ENCODE results near the gene DCLK1. TPM values are rescaled to one million over a fixed set of nuclear protein-coding genes. Genes with fewer than 3 reads are reported as not detected.

DCLK1 gene
- total and polyA plus RNA-seq, 7 experiments from 2014 or later, result not detected

GRCh38 chr13:35850569-35850968, 280.6 kb downstream of the DCLK1 start:
- Histone ChIP-seq H3K4me3 (ENCODE audit: low read length) (no peak overlapping the region), H3K36me3 (ENCODE audit: control insufficient read depth in 2 of 3, insufficient read depth in 3 of 3, low read length in 3 of 3) (no peaks in the 10 kb centered on the region), H3K9me3 (ENCODE audit: control insufficient read depth in 2 of 3, low read length in 3 of 3) (no peaks in the 10 kb centered on the region), H3K4me1 (ENCODE audit: control insufficient read depth in 2 of 2, insufficient read depth in 2 of 2, low read length in 2 of 2) (no peaks in the 10 kb centered on the region), H3K27me3 (ENCODE audit: control insufficient read depth in 2 of 2, insufficient read depth in 2 of 2, low read length in 2 of 2) (no peaks in the 10 kb centered on the region), H3K27ac (ENCODE audit: low read depth, low read length) (no peak overlapping the region)
- Mint-ChIP-seq H3K27ac (no peak overlapping the region), H3K9me3 (peaks cover 0 to 8% (median 1%) of the 10 kb centered on the region in 11 donors), H3K36me3 (no peaks in the 10 kb centered on the region), H3K4me3 (no peak overlapping the region), H3K27me3 (peaks cover 11 to 22% (median 18%) of the 10 kb centered on the region in 5 donors), H3K4me1 (no peaks in the 10 kb centered on the region)
- ATAC-seq (no peak), DNase-seq (no peak)
- CTCF ChIA-PET, result no interaction called here
- intact Hi-C loops (cut with micrococcal nuclease), result no loop called here
- POLR2A ChIA-PET, result no interaction called here

GRCh38 chr13:35849256-35849644, 281.9 kb downstream of the DCLK1 start:
- no peak overlapping the region for H3K27ac Mint-ChIP-seq
- H3K9me3 Mint-ChIP-seq, result peaks cover 0 to 8% (median 0%) of the 10 kb centered on the region in 11 donors
- no peaks in the 10 kb centered on the region for H3K36me3 ChIP-seq (ENCODE audit: control insufficient read depth in 2 of 3, insufficient read depth in 3 of 3, low read length in 3 of 3)
- H3K4me1 ChIP-seq (ENCODE audit: control insufficient read depth in 2 of 2, insufficient read depth in 2 of 2, low read length in 2 of 2), result no peaks in the 10 kb centered on the region
- no peaks in the 10 kb centered on the region for H3K36me3 Mint-ChIP-seq
- ChIA-PET POLR2A (no interaction called here), CTCF (no interaction called here)
- H3K27ac ChIP-seq (ENCODE audit: low read depth, low read length), result no peak overlapping the region
- no peak overlapping the region for H3K4me3 ChIP-seq (ENCODE audit: low read length)
- peaks cover 2 to 13% (median 10%) of the 10 kb centered on the region in 5 donors for H3K27me3 Mint-ChIP-seq
- DNase-seq, result no peak
- no peaks in the 10 kb centered on the region for H3K4me1 Mint-ChIP-seq
- no peaks in the 10 kb centered on the region for H3K27me3 ChIP-seq (ENCODE audit: control insufficient read depth in 2 of 2, insufficient read depth in 2 of 2, low read length in 2 of 2)
- no peak overlapping the region for H3K4me3 Mint-ChIP-seq
- intact Hi-C loops (cut with micrococcal nuclease), result no loop called here
- ATAC-seq, result no peak
- H3K9me3 ChIP-seq (ENCODE audit: control insufficient read depth in 2 of 3, low read length in 3 of 3), result no peaks in the 10 kb centered on the region

- H3K4me1 Mint-ChIP-seq, result no peaks in the 10 kb centered on the region
- no peak for ATAC-seq
- intact Hi-C loops (cut with micrococcal nuclease), result no loop called here
- Histone ChIP-seq H3K4me1 (ENCODE audit: control insufficient read depth in 2 of 2, insufficient read depth in 2 of 2, low read length in 2 of 2) (no peaks in the 10 kb centered on the region), H3K4me3 (ENCODE audit: low read length) (no peak overlapping the region), H3K27ac (ENCODE audit: low read depth, low read length) (no peak overlapping the region), H3K27me3 (ENCODE audit: control insufficient read depth in 2 of 2, insufficient read depth in 2 of 2, low read length in 2 of 2) (no peaks in the 10 kb centered on the region), H3K9me3 (ENCODE audit: control insufficient read depth in 2 of 3, low read length in 3 of 3) (no peaks in the 10 kb centered on the region), H3K36me3 (ENCODE audit: control insufficient read depth in 2 of 3, insufficient read depth in 3 of 3, low read length in 3 of 3) (no peaks in the 10 kb centered on the region)
- H3K27ac Mint-ChIP-seq, result no peak overlapping the region
- no peak for DNase-seq
- H3K4me3 Mint-ChIP-seq, result no peak overlapping the region
- no peaks in the 10 kb centered on the region for H3K36me3 Mint-ChIP-seq
- H3K9me3 Mint-ChIP-seq, result peaks cover 0 to 4% (median 0%) of the 10 kb centered on the region in 11 donors
- POLR2A ChIA-PET, result no interaction called here
- H3K27me3 Mint-ChIP-seq, result peaks cover under 1 to 7% (median 6%) of the 10 kb centered on the region in 5 donors
- CTCF ChIA-PET, result no interaction called here
These were observed 282.6 kb downstream of the DCLK1 start for GRCh38 chr13:35848336-35849255.

- DNase-seq, result no peak
- Mint-ChIP-seq H3K9me3 (peaks cover 0 to 7% (median 0%) of the 10 kb centered on the region in 11 donors), H3K27me3 (no peaks in the 10 kb centered on the region), H3K36me3 (no peaks in the 10 kb centered on the region), H3K4me3 (no peak overlapping the region), H3K4me1 (no peaks in the 10 kb centered on the region), H3K27ac (no peak overlapping the region)
- Histone ChIP-seq H3K9me3 (ENCODE audit: control insufficient read depth in 2 of 3, low read length in 3 of 3) (no peaks in the 10 kb centered on the region), H3K4me1 (ENCODE audit: control insufficient read depth in 2 of 2, insufficient read depth in 2 of 2, low read length in 2 of 2) (no peaks in the 10 kb centered on the region), H3K27ac (ENCODE audit: low read depth, low read length) (no peak overlapping the region), H3K36me3 (ENCODE audit: control insufficient read depth in 2 of 3, insufficient read depth in 3 of 3, low read length in 3 of 3) (no peaks in the 10 kb centered on the region), H3K27me3 (ENCODE audit: control insufficient read depth in 2 of 2, insufficient read depth in 2 of 2, low read length in 2 of 2) (no peaks in the 10 kb centered on the region), H3K4me3 (ENCODE audit: low read length) (no peak overlapping the region)
- ATAC-seq, result no peak
- CTCF ChIA-PET, result interaction anchor here (0.6 kb wide), 1 partner anchor 25 kb away, joined by 4 read pairs; no protein-coding TSS in a partner anchor
- intact Hi-C loops (cut with micrococcal nuclease), result no loop called here
- POLR2A ChIA-PET, result no interaction called here
These were observed 287.9 kb downstream of the DCLK1 start for GRCh38 chr13:35843272-35843671.

GRCh38 chr13:35841060-35841521, 290.1 kb downstream of the DCLK1 start:
- DNase-seq (no peak), ATAC-seq (no peak)
- Mint-ChIP-seq H3K9me3 (peaks cover 0 to 7% (median 0%) of the 10 kb centered on the region in 11 donors), H3K27me3 (peaks cover 0 to 3% (median 0%) of the 10 kb centered on the region in 5 donors), H3K27ac (no peak overlapping the region), H3K4me3 (no peak overlapping the region), H3K4me1 (no peaks in the 10 kb centered on the region), H3K36me3 (no peaks in the 10 kb centered on the region)
- H3K36me3 ChIP-seq (ENCODE audit: control insufficient read depth in 2 of 3, insufficient read depth in 3 of 3, low read length in 3 of 3), result no peaks in the 10 kb centered on the region
- H3K9me3 ChIP-seq (ENCODE audit: control insufficient read depth in 2 of 3, low read length in 3 of 3), result no peaks in the 10 kb centered on the region
- no peak overlapping the region for H3K27ac ChIP-seq (ENCODE audit: low read depth, low read length)
- H3K27me3 ChIP-seq (ENCODE audit: control insufficient read depth in 2 of 2, insufficient read depth in 2 of 2, low read length in 2 of 2), result no peaks in the 10 kb centered on the region
- H3K4me1 ChIP-seq (ENCODE audit: control insufficient read depth in 2 of 2, insufficient read depth in 2 of 2, low read length in 2 of 2), result no peaks in the 10 kb centered on the region
- ChIA-PET POLR2A (no interaction called here), CTCF (no interaction called here)
- intact Hi-C loops (cut with micrococcal nuclease), result no loop called here
- no peak overlapping the region for H3K4me3 ChIP-seq (ENCODE audit: low read length)

GRCh38 chr13:35839806-35840205, 291.4 kb downstream of the DCLK1 start:
- intact Hi-C loops (cut with micrococcal nuclease), result no loop called here

GRCh38 chr13:35838356-35838755, 292.8 kb downstream of the DCLK1 start:
- POLR2A ChIA-PET, result no interaction called here
- H3K36me3 ChIP-seq (ENCODE audit: control insufficient read depth in 2 of 3, insufficient read depth in 3 of 3, low read length in 3 of 3), result no peaks in the 10 kb centered on the region

More at GRCh38 chr13:35839806-35840205, 291.4 kb downstream of the DCLK1 start:
- Histone ChIP-seq H3K4me3 (ENCODE audit: low read length) (no peak overlapping the region), H3K27ac (ENCODE audit: low read depth, low read length) (no peak overlapping the region), H3K4me1 (ENCODE audit: control insufficient read depth in 2 of 2, insufficient read depth in 2 of 2, low read length in 2 of 2) (no peaks in the 10 kb centered on the region), H3K36me3 (ENCODE audit: control insufficient read depth in 2 of 3, insufficient read depth in 3 of 3, low read length in 3 of 3) (no peaks in the 10 kb centered on the region), H3K27me3 (ENCODE audit: control insufficient read depth in 2 of 2, insufficient read depth in 2 of 2, low read length in 2 of 2) (no peaks in the 10 kb centered on the region), H3K9me3 (ENCODE audit: control insufficient read depth in 2 of 3, low read length in 3 of 3) (no peaks in the 10 kb centered on the region)
- H3K36me3 Mint-ChIP-seq, result no peaks in the 10 kb centered on the region
- ATAC-seq (no peak), DNase-seq (no peak)
- ChIA-PET POLR2A (no interaction called here), CTCF (no interaction called here)
- peaks cover 0 to 3% (median 0%) of the 10 kb centered on the region in 5 donors for H3K27me3 Mint-ChIP-seq
- peaks cover 0 to 7% (median 0%) of the 10 kb centered on the region in 11 donors for H3K9me3 Mint-ChIP-seq
- no peak overlapping the region for H3K4me3 Mint-ChIP-seq
- no peaks in the 10 kb centered on the region for H3K4me1 Mint-ChIP-seq
- H3K27ac Mint-ChIP-seq, result no peak overlapping the region

More at GRCh38 chr13:35838356-35838755, 292.8 kb downstream of the DCLK1 start:
- no peaks in the 10 kb centered on the region for H3K9me3 ChIP-seq (ENCODE audit: control insufficient read depth in 2 of 3, low read length in 3 of 3)
- DNase-seq, result no peak
- CTCF ChIA-PET, result no interaction called here
- Mint-ChIP-seq H3K27ac (no peak overlapping the region), H3K4me1 (no peaks in the 10 kb centered on the region), H3K27me3 (peaks cover 0 to 3% (median 0%) of the 10 kb centered on the region in 5 donors), H3K4me3 (no peak overlapping the region), H3K9me3 (peaks cover 0 to 7% (median 0%) of the 10 kb centered on the region in 11 donors), H3K36me3 (no peaks in the 10 kb centered on the region)
- ATAC-seq, result no peak
- H3K4me1 ChIP-seq (ENCODE audit: control insufficient read depth in 2 of 2, insufficient read depth in 2 of 2, low read length in 2 of 2), result no peaks in the 10 kb centered on the region
- H3K27me3 ChIP-seq (ENCODE audit: control insufficient read depth in 2 of 2, insufficient read depth in 2 of 2, low read length in 2 of 2), result no peaks in the 10 kb centered on the region
- H3K27ac ChIP-seq (ENCODE audit: low read depth, low read length), result no peak overlapping the region
- intact Hi-C loops (cut with micrococcal nuclease), result no loop called here
- no peak overlapping the region for H3K4me3 ChIP-seq (ENCODE audit: low read length)
